ENCODE results near the gene EIF3M. TPM values are rescaled to one million over a fixed set of nuclear protein-coding genes. Genes with fewer than 3 reads are reported as not detected.

EIF3M gene
- total RNA-seq, result 100 to 1,000 TPM; 190 to 195 TPM

DNA sequence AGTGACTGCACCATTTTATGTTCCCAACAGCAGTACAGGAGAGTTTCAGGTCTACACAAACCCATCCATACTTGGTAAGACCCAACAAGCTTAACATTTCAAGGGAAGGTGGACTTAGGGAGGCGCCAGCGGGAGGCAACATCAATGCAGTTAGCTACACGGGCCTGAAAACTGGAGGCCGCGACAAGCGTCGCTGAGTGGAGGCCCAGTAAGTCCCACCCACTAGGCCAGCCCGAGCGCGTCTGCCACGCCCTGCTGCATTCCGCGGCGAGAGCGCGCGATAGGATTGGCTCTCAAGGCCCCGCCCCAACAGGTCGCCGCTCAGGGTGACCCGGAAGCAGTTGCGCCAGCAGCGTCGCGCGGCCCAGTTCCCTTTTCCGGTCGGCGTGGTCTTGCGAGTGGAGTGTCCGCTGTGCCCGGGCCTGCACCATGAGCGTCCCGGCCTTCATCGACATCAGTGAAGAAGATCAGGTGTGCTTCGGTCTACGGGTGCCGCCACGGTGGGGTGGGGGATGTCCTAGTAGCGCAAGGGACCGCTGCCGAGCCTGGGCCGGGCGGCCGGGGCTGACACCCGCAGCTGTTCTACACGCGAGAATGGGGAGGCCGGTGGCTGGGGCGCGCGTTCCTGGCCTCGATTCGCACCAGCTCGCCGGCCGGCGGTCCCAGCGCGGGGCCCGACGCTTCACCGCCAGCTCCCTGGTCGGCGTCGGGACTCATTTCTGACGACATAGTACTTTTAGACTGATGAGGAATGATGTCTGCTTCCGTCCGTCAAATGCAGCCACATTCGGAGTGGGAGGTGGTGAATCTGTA is at the start of gene EIF3M:
Gene EIF3M (plus strand): TSS at position 373 of the 813 bp plus-strand sequence. CDS start 57 bp downstream, at position 430.
- Histone ChIP-seq H3K36me3 (no peaks in the 10 kb centered on the region), H3K27ac (peak within 1 kb of the TSS; percentile 73), H3K4me3 (peak within 1 kb of the TSS; percentile 90), H3K9me3 (no peaks in the 10 kb centered on the region), H3K4me1 (no peaks in the 10 kb centered on the region), H3K9ac (ENCODE audit: low read depth in 2 of 2, low read length in 2 of 2) (peak within 1 kb of the TSS; percentile 58 to 70), H3K27me3 (no peaks in the 10 kb centered on the region)
- peak; percentile 96 for DNase-seq
- no peak for TF ChIP-seq CTCF (IDR thresholded peaks at IDR 0.05)
- intact Hi-C loops (cut with DNase I), result no loop called here

DNA sequence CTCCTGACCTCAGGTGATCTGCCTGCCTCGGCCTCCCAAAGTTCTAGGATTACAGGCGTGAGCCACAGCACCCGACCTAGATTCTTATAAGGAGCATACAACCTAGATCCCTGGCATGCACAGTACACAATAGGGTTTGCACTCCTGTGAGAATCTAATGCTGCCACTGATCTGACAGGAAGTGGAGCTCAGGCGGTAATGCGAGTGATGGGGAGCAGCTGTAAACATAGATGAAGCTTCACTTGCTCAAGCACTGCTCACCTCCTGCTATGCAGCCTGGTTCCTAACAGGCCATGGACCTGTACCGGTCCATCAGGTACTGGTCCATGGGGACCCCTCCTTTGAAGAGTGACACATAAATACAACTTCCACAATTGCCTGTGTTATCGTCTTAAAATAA is 44.8 kb upstream of the EIF3M start:
- H3K36me3 ChIP-seq, result no peaks in the 10 kb centered on the region
- no peak overlapping the region for H3K4me3 ChIP-seq
- no peaks in the 10 kb centered on the region for H3K9me3 ChIP-seq
- no peaks in the 10 kb centered on the region for H3K4me1 ChIP-seq
- no peak for DNase-seq
- H3K9ac ChIP-seq (ENCODE audit: low read depth in 2 of 2, low read length in 2 of 2), result no peak overlapping the region
- intact Hi-C loops (cut with DNase I), result no loop called here
- TF ChIP-seq CTCF (IDR thresholded peaks at IDR 0.05), result no peak
- no peaks in the 10 kb centered on the region for H3K27me3 ChIP-seq
- H3K27ac ChIP-seq, result no peak overlapping the region

DNA sequence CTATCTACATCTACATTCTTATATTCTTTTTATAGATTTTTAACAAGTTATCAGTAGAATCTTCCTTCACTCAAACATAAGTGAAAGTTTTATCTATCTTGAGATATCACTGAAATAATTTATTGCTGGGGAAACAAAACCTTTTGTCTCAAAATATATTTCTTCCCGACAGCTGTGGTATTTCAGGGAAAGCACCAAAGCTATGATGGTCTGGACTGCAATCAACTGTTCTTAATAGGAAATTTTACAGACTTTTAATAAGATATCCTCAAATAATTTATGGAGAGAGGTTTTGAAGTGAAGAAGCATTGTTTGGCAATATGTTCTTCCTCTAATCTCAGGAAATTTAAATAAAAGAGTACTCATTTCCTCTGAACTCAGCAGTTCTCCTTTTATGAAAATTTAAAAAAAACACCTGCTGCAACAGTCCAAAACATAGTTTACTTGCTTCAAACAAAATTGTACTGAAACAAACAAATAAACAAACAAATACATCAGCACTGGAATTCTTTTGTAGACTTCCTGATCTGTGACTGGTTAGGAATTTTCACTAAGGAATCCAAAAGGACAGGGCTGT is 33.9 kb upstream of the EIF3M start:
- Histone ChIP-seq H3K27ac (no peak overlapping the region), H3K4me1 (no peaks in the 10 kb centered on the region), H3K36me3 (no peaks in the 10 kb centered on the region), H3K27me3 (no peaks in the 10 kb centered on the region), H3K9ac (ENCODE audit: low read depth in 2 of 2, low read length in 2 of 2) (no peak overlapping the region), H3K9me3 (no peaks in the 10 kb centered on the region), H3K4me3 (no peak overlapping the region)
- no peak for TF ChIP-seq CTCF (IDR thresholded peaks at IDR 0.05)
- no peak for DNase-seq
- intact Hi-C loops (cut with DNase I), result no loop called here

- Histone ChIP-seq H3K36me3 (no peaks in the 10 kb centered on the region), H3K27me3 (no peaks in the 10 kb centered on the region), H3K9ac (ENCODE audit: low read depth in 2 of 2, low read length in 2 of 2) (no peak overlapping the region), H3K9me3 (no peaks in the 10 kb centered on the region), H3K27ac (no peak overlapping the region), H3K4me1 (no peaks in the 10 kb centered on the region), H3K4me3 (no peak overlapping the region)
- intact Hi-C loops (cut with DNase I), result no loop called here
- no peak for TF ChIP-seq CTCF (IDR thresholded peaks at IDR 0.05)
- DNase-seq, result no peak
Observed at GRCh38 chr11:32550207-32550606, 33.4 kb upstream of the EIF3M start.

DNA sequence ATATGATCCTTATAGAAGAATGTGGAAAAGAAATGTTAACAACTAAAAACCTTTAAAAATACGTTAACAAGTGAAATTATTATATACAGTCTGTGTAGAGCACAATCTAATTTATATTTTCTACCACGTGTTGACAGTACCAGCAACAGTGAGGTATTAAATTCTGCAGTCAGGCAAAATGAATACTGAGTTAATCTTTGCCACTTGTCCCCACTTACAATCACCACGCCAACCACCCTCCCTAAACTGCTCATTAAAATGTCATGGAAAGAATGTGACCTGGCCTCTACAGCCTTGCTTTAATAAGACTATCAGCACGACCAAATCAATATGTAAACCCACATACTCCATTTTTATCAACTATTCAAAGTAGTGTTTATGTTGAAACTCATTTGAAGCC is 28.5 kb upstream of the EIF3M start:
- Histone ChIP-seq H3K36me3 (no peaks in the 10 kb centered on the region), H3K9ac (ENCODE audit: low read depth in 2 of 2, low read length in 2 of 2) (no peak overlapping the region), H3K27ac (no peak overlapping the region), H3K27me3 (no peaks in the 10 kb centered on the region), H3K4me1 (no peaks in the 10 kb centered on the region), H3K4me3 (no peak overlapping the region), H3K9me3 (no peaks in the 10 kb centered on the region)
- no peak for DNase-seq
- intact Hi-C loops (cut with DNase I), result no loop called here
- TF ChIP-seq CTCF (IDR thresholded peaks at IDR 0.05), result no peak

All from colonic mucosa (tissue), 4 donors.